HEK293T (cell line): ENCODE results near the gene BORCS6.

Source experiments
- ARNT ChIP-seq: fragments of 450-650 bp; IDR thresholded peaks from 2 replicates; pipeline ENCODE4 v1.6.1; 2017; ENCODE audit warnings: mild to moderate bottlenecking
- BHLHE40 ChIP-seq: fragments of 450-650 bp; IDR thresholded peaks from 2 replicates; pipeline ENCODE4 v1.6.1; 2016; ENCODE audit warnings: mild to moderate bottlenecking, moderate library complexity, borderline replicate concordance
- CTBP1 ChIP-seq: fragments of 450-650 bp; IDR thresholded peaks from 2 replicates; pipeline ENCODE4 v1.6.1; 2016; ENCODE audit warnings: borderline replicate concordance
- ELF4 ChIP-seq: fragments of 450-650 bp; IDR thresholded peaks from 2 replicates; pipeline ENCODE4 v1.6.1; 2017; ENCODE audit warnings: antibody characterized with exemption
- FOXA1 ChIP-seq: fragments of 450-650 bp; IDR thresholded peaks from 2 replicates; pipeline ENCODE4 v1.6.1; 2016; ENCODE audit warnings: mild to moderate bottlenecking
- FOXK2 ChIP-seq: fragments of 450-650 bp; IDR thresholded peaks from 2 replicates; pipeline ENCODE4 v1.6.1; 2016; ENCODE audit warnings: mild to moderate bottlenecking
- FOXM1 ChIP-seq: fragments of 450-650 bp; IDR thresholded peaks from 2 replicates; pipeline ENCODE4 v1.6.1; 2017; ENCODE audit warnings: mild to moderate bottlenecking, borderline replicate concordance
- L3MBTL2 ChIP-seq: fragments of 450-650 bp; conservative IDR thresholded peaks from 2 replicates; pipeline ENCODE4 v1.6.1; 2016; ENCODE audit warnings: mild to moderate bottlenecking
- LEF1 ChIP-seq: fragments of 450-650 bp; IDR thresholded peaks from 2 replicates; pipeline ENCODE4 v1.6.1; 2017; ENCODE audit warnings: mild to moderate bottlenecking, borderline replicate concordance
- NFRKB ChIP-seq: fragments of 450-650 bp; IDR thresholded peaks from 2 replicates; pipeline ENCODE4 v1.6.1; 2016; ENCODE audit warnings: mild to moderate bottlenecking, moderate library complexity
- PKNOX1 ChIP-seq: fragments of 450-650 bp; IDR thresholded peaks from 2 replicates; pipeline ENCODE4 v1.6.1; 2016
- SP1 ChIP-seq: fragments of 450-650 bp; IDR thresholded peaks from 2 replicates; pipeline ENCODE4 v1.6.1; 2017
- SUZ12 ChIP-seq: fragments of 450-650 bp; IDR thresholded peaks from 2 replicates; pipeline ENCODE4 v1.6.1; 2016; ENCODE audit warnings: mild to moderate bottlenecking
- ZNF384 ChIP-seq: fragments of 450-650 bp; IDR thresholded peaks from 2 replicates; pipeline ENCODE4 v1.6.1; 2016

DNA sequence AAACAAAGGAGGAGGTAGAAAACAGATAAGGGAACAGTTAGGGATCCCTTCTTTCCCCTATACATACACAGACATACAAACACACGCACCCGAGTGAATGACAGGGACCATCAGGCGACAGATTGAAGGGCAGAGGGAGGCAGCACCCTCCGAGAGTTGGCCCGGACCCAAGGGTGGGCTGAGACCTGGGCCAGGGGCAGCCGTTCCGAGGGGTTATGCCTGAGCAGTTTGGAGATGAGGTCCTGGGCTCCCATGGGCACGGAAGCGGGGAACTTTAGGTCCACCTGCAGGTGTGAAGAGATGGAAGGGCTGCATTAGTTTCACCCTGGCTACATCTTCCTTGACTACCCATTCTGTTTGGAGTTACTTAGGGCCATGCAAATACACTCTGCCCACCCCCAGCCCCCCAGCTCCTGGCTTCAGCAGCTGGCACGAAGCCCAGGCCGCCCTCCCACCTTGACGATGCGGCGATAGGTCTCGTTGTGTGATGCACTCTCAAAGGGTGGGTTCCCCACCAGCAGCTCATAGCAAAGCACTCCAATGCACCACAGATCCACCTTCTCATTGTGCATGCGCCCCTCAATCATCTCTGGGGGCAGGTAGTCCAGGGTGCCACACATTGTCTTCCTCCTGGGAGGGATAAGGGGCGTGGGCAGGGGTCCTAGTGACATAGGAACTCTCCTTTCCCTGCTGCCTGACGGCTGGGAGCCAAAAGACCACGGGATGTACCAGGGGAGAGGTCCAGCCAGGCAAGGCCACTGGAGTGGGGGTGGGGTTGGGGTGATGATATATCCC lies 15.0 kb upstream of the BORCS6 start:
- TF ChIP-seq SUZ12 (no peak), LEF1 (no peak), ARNT (no peak), BHLHE40 (no peak), L3MBTL2 (no peak), PKNOX1 (no peak), FOXM1 (no peak), SP1 (no peak), CTBP1 (no peak), FOXA1 (no peak), ZNF384 (no peak), ELF4 (0 out of 2 replicates have a peak, but pooled peaks have one; percentile 5), FOXK2 (no peak), NFRKB (no peak)
